Diencephalon (tissue), 1 donor: Measurements from ENCODE around the gene UGT2B28. TPM values are rescaled to one million over a fixed set of nuclear protein-coding genes. Genes with fewer than 3 reads are reported as not detected.

Experiments
- total RNA-seq: library from RNA; depleted of rRNA; stranded (reverse); fragments of >200 nt; gene quantifications from one replicate; pipeline ENCODE4 v1.2.3, GENCODE V29; 2014

Gene UGT2B28
- total RNA-seq = not detected

GRCh38 chr4:69280081-69280480 is at the start of gene UGT2B28:
Gene UGT2B28 (plus strand): TSS chr4:69280475. CDS start chr4:69280501, 26 bp downstream.

Other genes starting within 250 kb of the UGT2B28 start
- gene UGT2B7, start 184.0 kb upstream of the UGT2B28 start, total RNA-seq = not detected
- gene UGT2B11, start 65.7 kb upstream of the UGT2B28 start, total RNA-seq = not detected
- gene UGT2B4, start 215.4 kb downstream of the UGT2B28 start, total RNA-seq = not detected